HFFc6 (cell line): ENCODE measurements around the gene LSM4. TPM values are rescaled to one million over a fixed set of nuclear protein-coding genes. Genes with fewer than 3 reads are reported as not detected.

Experiments used
- DNase-seq: peaks from one replicate; pipeline ENCODE4 v3.0.0-alpha.2; 2018
- H3K27ac Mint-ChIP-seq: 2 replicates; pipeline ENCODE4 v1.8.0; 2020; ENCODE audit warnings: mild to moderate bottlenecking, mixed read lengths
- H3K27me3 Mint-ChIP-seq: 2 replicates; pipeline ENCODE4 v1.8.0; 2021; ENCODE audit warnings: mild to moderate bottlenecking, moderate library complexity, mixed read lengths; ENCODE audit not compliant: insufficient read depth
- H3K36me3 Mint-ChIP-seq: 2 replicates; pipeline ENCODE4 v1.8.0; 2021; ENCODE audit warnings: low read depth, mixed read lengths
- H3K4me1 Mint-ChIP-seq: 2 replicates; pipeline ENCODE4 v1.8.0; 2020; ENCODE audit warnings: low read depth, mixed read lengths
- H3K4me3 Mint-ChIP-seq: 2 replicates; pipeline ENCODE4 v1.8.0; 2020; ENCODE audit warnings: mild to moderate bottlenecking, moderate library complexity, mixed read lengths
- H3K9me3 Mint-ChIP-seq: 2 replicates; pipeline ENCODE4 v1.8.0; 2020; ENCODE audit warnings: mild to moderate bottlenecking, mixed read lengths
- CTCF ChIP-seq: fragments of 200-600 bp; sonication (generic); IDR thresholded peaks from 2 replicates; pipeline ENCODE4 v1.5.0; 2021; ENCODE audit warnings: antibody characterized with exemption, mild to moderate bottlenecking
- total RNA-seq, 6 experiments: library from RNA; stranded (reverse); fragmentation: NEBNext Ultra II Directional; extraction: Animal tissue kit (Norgen Biotek cat#: 25700); gene quantifications; 2 replicates in 1 of 6; 3 replicates in 5 of 6; pipeline ENCODE4 v1.2.3, GENCODE V29; 2021

Gene LSM4
- total RNA-seq, 6 experiments from 2014 or later = 175 to 217 (median 202) TPM

- Mint-ChIP-seq H3K4me1 (peaks cover 33% of the 10 kb centered on the region), H3K9me3 (peaks cover 5% of the 10 kb centered on the region; the same call in 1 of the 2 replicates), H3K27me3 (peaks cover 65% of the 10 kb centered on the region), H3K27ac (peak overlapping the region; percentile 89), H3K36me3 (peaks cover 9% of the 10 kb centered on the region; the same call in 1 of the 2 replicates), H3K4me3 (peak overlapping the region; percentile 76)
- no peak for TF ChIP-seq CTCF
- DNase-seq = no peak
Observed at GRCh38 chr19:18273561-18274218, 49.2 kb downstream of the LSM4 start.

DNA sequence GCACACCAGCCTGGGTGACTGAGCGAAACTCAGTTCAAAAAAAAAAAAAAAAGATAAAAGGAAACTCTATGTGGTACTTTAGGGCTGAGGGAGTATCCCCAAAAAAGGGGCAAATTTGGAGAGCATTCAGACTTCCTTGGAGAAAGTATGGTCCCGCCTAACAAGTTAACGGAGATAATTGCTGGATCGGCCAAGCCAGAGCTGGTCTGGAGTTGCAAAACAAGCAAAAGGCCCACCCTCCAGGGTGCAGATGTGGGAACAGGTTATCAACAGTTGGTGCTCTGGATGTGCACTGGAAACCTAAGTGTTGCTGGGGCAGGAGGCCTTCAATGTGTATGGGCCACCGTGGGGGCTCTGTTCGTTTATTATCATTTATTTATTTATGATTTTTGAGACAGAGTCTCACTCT is 51.4 kb downstream of the LSM4 start:
- Mint-ChIP-seq H3K36me3 (peaks cover 5% of the 10 kb centered on the region), H3K27ac (no peak overlapping the region; the same call in 1 of the 2 replicates), H3K27me3 (peaks cover 52% of the 10 kb centered on the region), H3K9me3 (peaks cover 5% of the 10 kb centered on the region; the same call in 1 of the 2 replicates), H3K4me3 (peak overlapping the region; percentile 6; the same call in 1 of the 2 replicates), H3K4me1 (peaks cover 26% of the 10 kb centered on the region)
- TF ChIP-seq CTCF = no peak
- DNase-seq = no peak

DNA sequence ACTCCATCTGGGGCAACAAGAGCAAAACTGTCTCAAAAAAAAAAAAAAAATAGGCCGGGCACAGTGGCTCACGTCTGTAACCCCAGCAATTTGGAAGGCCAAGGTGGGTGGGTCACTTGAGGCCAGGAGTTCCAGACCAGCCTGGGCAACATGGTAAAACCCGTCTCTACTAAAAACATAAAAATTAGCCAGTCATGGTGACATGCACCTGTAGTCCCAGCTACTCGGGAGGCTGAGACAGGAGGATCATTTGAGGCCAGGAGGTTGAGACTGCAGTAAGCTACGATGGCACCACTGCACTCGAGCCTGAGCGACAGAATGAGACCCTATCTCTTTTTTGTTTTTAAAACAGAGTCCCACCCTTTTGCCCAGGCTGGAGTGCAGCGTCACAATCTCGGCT is 52.5 kb downstream of the LSM4 start:
- peaks cover 12% of the 10 kb centered on the region for H3K36me3 Mint-ChIP-seq
- peaks cover 19% of the 10 kb centered on the region for H3K4me1 Mint-ChIP-seq
- H3K4me3 Mint-ChIP-seq = no peak overlapping the region
- H3K27me3 Mint-ChIP-seq = peaks cover 41% of the 10 kb centered on the region
- no peak for TF ChIP-seq CTCF
- peaks cover 5% of the 10 kb centered on the region; the same call in 1 of the 2 replicates for H3K9me3 Mint-ChIP-seq
- DNase-seq = no peak
- no peak overlapping the region for H3K27ac Mint-ChIP-seq

- Mint-ChIP-seq H3K36me3 (peaks cover 12% of the 10 kb centered on the region), H3K27me3 (peaks cover 30% of the 10 kb centered on the region), H3K9me3 (no peaks in the 10 kb centered on the region), H3K4me1 (peaks cover 8% of the 10 kb centered on the region), H3K27ac (no peak overlapping the region), H3K4me3 (no peak overlapping the region)
- no peak for DNase-seq
- no peak for TF ChIP-seq CTCF
Observed at GRCh38 chr19:18269070-18269723, 53.7 kb downstream of the LSM4 start.

DNA sequence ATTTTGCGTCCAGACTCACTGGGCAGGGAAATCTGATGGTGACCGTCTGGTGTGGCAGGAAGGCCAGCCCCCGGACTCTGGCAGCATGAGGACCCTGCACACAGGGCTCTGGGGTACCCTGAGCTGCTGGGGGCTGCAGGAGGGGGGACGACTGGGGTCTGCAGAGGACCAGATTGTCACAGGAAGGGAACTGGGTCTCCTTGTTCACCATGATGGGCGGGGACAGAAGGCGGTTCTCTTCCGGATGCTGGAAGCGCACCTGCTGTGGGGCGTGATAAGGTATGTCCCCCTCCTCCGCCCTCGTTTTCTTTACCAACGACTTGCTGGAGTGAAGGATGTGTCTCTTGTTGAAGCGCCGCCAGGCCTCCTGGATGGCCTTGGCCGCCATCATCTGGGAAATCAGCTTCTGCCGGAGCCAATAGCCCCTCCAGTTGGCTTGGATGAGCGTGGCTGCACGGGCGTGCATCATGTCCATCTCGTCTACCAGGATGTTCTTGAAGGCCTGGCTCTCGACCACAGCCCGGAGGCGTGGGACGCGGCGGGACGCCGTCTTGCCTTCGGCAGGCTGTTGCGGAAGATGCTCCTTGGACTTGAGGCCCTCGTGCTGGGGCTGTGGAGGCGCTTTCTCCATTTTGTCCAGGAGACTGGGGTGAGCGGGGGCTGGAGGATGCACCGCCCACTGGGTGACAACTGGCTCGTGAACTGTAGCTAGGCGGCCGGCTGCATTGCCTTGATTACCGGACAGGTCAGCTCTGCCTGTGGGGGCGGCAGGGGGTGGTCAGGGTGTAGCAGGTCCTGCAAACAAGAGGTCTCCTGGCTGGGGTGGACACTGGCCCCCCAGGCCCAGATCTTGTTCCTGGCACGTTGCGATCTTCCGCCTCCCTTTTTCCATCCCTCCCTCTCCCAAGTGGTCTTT is 55.8 kb downstream of the LSM4 start:
- no peaks in the 10 kb centered on the region for H3K4me1 Mint-ChIP-seq
- H3K9me3 Mint-ChIP-seq = no peaks in the 10 kb centered on the region
- TF ChIP-seq CTCF = no peak
- H3K27me3 Mint-ChIP-seq = peaks cover 12% of the 10 kb centered on the region
- DNase-seq = no peak
- peaks cover 12% of the 10 kb centered on the region for H3K36me3 Mint-ChIP-seq
- no peak overlapping the region for H3K27ac Mint-ChIP-seq
- H3K4me3 Mint-ChIP-seq = no peak overlapping the region
